ENCODE results near the gene SPI1. TPM values are rescaled to one million over a fixed set of nuclear protein-coding genes. Genes with fewer than 3 reads are reported as not detected.

The SPI1 gene
- total and polyA plus RNA-seq, 12 donors: 3.4 to 38.9 (median 7.5) TPM

DNA sequence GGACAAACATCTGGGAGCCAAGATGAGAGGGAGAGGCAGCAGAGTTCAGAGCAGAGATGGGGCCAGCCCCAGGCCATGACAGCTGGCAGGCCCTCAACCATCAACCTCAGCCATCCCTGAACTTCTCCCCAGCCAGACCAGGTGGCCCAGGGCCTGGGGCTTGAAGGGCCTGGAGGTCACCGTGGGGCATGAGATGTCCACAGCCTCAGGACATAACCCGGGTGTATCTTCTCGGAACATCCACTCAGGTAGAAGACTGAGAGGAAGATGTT lies 17.6 kb upstream of the SPI1 start:
- Histone ChIP-seq H3K9me3 (no peaks in the 10 kb centered on the region), H3K27me3 (no peaks in the 10 kb centered on the region), H3K4me3 (no peak overlapping the region), H3K27ac (peak overlapping the region in 6 of 10 donors; percentile 87 to 100 (median 95)), H3K4me1 (peaks cover 7 to 66% (median 30%) of the 10 kb centered on the region in 9 donors), H3K36me3 (no peaks in the 10 kb centered on the region)
- TF ChIP-seq, protein P1, sequence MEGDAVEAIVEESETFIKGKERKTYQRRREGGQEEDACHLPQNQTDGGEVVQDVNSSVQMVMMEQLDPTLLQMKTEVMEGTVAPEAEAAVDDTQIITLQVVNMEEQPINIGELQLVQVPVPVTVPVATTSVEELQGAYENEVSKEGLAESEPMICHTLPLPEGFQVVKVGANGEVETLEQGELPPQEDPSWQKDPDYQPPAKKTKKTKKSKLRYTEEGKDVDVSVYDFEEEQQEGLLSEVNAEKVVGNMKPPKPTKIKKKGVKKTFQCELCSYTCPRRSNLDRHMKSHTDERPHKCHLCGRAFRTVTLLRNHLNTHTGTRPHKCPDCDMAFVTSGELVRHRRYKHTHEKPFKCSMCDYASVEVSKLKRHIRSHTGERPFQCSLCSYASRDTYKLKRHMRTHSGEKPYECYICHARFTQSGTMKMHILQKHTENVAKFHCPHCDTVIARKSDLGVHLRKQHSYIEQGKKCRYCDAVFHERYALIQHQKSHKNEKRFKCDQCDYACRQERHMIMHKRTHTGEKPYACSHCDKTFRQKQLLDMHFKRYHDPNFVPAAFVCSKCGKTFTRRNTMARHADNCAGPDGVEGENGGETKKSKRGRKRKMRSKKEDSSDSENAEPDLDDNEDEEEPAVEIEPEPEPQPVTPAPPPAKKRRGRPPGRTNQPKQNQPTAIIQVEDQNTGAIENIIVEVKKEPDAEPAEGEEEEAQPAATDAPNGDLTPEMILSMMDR (IDR thresholded peaks at IDR 0.05): no peak
- DNase-seq: no peak
- ATAC-seq: no peak
- WGBS, 2 donors: 95 to 97% methylated on average over 3 of the region's 3 CpGs
- intact Hi-C loops (cut with DNase I): no loop called here

DNA sequence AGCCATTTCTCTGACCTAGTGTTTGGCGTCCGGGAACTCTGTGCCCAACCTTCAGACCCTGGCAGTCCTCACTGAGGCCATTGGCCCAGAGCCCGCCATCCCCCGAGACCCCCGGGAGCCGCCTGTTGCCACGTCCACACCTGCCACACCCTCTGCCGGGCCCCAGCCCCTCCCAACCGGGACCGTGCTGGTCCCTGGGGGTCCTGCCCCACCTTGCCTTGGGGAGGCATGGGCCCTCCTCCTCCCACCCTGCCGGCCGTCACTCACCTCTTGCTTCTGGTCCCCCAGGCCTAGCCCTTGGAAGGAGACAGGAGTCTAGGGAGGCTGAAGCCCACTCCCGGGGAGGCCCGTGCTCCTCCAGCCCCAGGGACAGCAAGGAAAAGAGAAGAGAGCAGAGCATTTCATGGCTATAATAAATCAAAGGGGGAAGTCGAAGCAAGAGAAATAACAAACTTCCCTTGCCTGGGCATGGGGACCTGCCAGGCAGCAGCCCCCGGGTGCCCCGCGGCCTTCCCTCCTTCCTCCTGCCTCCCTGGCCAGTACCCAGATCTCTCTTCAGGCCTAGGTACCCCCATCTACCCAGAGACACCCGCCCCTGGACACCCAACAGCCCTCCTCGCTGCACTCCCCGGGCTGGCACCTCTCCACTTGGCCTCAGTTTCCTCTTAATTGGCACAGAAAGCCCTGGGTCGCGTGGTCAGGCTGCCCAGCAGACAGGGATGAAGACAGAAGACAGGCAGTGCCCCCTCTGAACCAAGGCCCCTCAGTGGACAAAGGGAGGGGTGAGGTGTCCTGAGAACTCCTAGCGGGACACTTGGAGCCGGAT lies 17.1 kb upstream of the SPI1 start:
- no peaks in the 10 kb centered on the region for H3K36me3 ChIP-seq
- intact Hi-C loops (cut with DNase I): no loop called here
- ATAC-seq: no peak
- no peaks in the 10 kb centered on the region for H3K27me3 ChIP-seq
- DNase-seq: no peak
- H3K9me3 ChIP-seq: no peaks in the 10 kb centered on the region
- H3K27ac ChIP-seq: peak overlapping the region; percentile 79 to 100 (median 92)
- TF ChIP-seq, protein P1 (IDR thresholded peaks at IDR 0.05): no peak
- WGBS, 2 donors: 84 to 88% methylated on average over 25 of the region's 25 CpGs
- peaks cover 2 to 66% (median 24%) of the 10 kb centered on the region in 9 donors for H3K4me1 ChIP-seq
- peak overlapping the region in 7 of 10 donors; percentile 10 to 52 (median 24) for H3K4me3 ChIP-seq

DNA sequence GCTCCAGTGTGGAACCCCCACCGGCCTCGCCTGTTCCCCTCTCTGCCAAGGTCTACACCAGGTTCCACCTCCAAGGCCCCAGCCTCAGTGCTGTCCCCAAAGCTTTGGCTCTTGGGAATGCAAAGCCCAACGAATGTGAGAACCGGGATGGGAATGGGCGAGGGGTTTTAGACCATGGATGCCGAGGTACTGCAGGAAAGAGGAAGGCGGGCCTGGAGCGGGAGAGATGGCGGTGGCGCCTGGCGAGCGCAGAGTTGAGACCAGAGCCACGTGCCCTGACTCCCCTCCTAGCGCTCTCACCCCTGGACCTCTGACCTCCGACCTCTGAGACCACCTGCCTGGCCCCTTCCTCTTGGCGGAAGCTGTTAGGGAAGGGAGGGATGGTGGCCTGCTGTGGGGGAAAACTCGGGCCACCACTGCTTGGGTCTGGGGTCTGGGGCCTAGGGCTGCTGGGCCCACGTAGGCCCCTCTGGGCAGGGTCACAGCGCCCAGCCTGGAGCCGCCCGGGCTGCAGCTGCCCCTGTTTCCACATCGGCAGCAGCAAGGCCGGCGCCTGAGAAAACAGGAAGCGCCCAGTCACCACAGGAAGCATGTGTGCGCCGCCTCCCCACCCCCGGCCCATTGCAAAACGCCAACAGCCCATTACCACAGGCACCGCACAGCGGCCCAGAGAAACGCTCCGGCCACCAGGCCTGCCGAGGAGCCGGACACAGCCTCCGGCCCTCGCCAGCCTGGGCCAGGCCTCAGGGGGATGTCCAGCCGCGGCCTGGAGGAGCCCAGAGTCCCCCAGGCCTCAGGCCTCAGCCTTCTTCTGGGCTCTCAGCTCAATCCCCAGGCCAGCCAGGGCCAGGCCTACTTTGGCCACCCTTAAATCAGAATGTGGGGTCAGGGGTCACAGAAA lies 16.2 kb upstream of the SPI1 start:
- Histone ChIP-seq H3K4me1 (peaks cover 0 to 68% (median 18%) of the 10 kb centered on the region in 9 donors), H3K9me3 (no peaks in the 10 kb centered on the region), H3K4me3 (peak overlapping the region in 7 of 10 donors; percentile 10 to 52 (median 24)), H3K27ac (peak overlapping the region; percentile 79 to 100 (median 92)), H3K27me3 (no peaks in the 10 kb centered on the region), H3K36me3 (no peaks in the 10 kb centered on the region)
- DNase-seq (peak; percentile 63 to 68), ATAC-seq (peak; percentile 40 to 78 (median 62))
- WGBS, 2 donors: 69 to 74% methylated on average over 37 to 39 of the region's 39 CpGs
- TF ChIP-seq, protein P1 (IDR thresholded peaks at IDR 0.05): no peak
- intact Hi-C loops (cut with DNase I): no loop called here

DNA sequence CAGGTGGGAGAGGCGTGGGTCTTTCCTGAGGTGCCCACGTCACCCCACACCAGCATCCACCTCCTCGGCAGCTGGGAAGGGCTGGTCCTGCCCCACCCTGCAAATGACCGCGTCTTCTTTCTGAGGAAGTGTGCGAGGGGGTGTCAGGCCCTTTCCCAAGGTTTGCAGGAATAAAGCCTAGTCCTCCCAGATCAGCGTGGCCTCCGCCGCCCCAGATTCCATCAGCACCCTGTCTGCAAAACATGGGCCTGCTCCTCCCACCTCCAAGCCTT lies 15.6 kb upstream of the SPI1 start:
- WGBS, 2 donors: 86 to 88% methylated on average over 9 of the region's 9 CpGs
- Histone ChIP-seq H3K4me3 (peak overlapping the region in 4 of 10 donors; percentile 20 to 52 (median 32)), H3K9me3 (no peaks in the 10 kb centered on the region), H3K4me1 (peaks cover 0 to 68% (median 17%) of the 10 kb centered on the region in 9 donors), H3K36me3 (no peaks in the 10 kb centered on the region), H3K27me3 (no peaks in the 10 kb centered on the region), H3K27ac (peak overlapping the region; percentile 79 to 100 (median 92))
- TF ChIP-seq, protein P1 (IDR thresholded peaks at IDR 0.05): no peak
- ATAC-seq (peak in 5 of 8 donors; percentile 10 to 29 (median 23)), DNase-seq (no peak)
- intact Hi-C loops (cut with DNase I): no loop called here
